Lower leg skin (tissue), 3 donors: ENCODE measurements around the gene LRRC74B.

Experiments
- CTCF ChIP-seq, 3 donors: fragments of 450-650 bp; IDR thresholded peaks; one replicate each; pipeline ENCODE4 v1.5.1; 2016; ENCODE audit warnings: antibody characterized with exemption in 3 of 3, mild to moderate bottlenecking in 3 of 3, moderate library complexity in 2 of 3
- POLR2A ChIP-seq, 2 donors: fragments of 450-650 bp; IDR thresholded peaks; one replicate each; pipeline ENCODE4 v1.6.1; 2016 to 2017; ENCODE audit warnings: antibody characterized with exemption in 2 of 2, mild to moderate bottlenecking in 1 of 2, moderate library complexity in 1 of 2

- TF ChIP-seq POLR2A (IDR thresholded peaks at IDR 0.05) (no peak), CTCF (IDR thresholded peaks at IDR 0.05) (no peak)
These were observed 31.5 kb upstream of the LRRC74B start for GRCh38 chr22:21014202-21014725.
